ENCODE data around the gene TGFB2. TPM values are rescaled to one million over a fixed set of nuclear protein-coding genes. Genes with fewer than 3 reads are reported as not detected.
"Not testable (repeated sequence)": the region's sequence is repeated elsewhere in the genome, so short reads cannot be mapped to it uniquely, and the experiment has no call there.

Gene TGFB2
- 0.12 TPM in 1 of 2 replicates, not detected in the other for total RNA-seq

DNA sequence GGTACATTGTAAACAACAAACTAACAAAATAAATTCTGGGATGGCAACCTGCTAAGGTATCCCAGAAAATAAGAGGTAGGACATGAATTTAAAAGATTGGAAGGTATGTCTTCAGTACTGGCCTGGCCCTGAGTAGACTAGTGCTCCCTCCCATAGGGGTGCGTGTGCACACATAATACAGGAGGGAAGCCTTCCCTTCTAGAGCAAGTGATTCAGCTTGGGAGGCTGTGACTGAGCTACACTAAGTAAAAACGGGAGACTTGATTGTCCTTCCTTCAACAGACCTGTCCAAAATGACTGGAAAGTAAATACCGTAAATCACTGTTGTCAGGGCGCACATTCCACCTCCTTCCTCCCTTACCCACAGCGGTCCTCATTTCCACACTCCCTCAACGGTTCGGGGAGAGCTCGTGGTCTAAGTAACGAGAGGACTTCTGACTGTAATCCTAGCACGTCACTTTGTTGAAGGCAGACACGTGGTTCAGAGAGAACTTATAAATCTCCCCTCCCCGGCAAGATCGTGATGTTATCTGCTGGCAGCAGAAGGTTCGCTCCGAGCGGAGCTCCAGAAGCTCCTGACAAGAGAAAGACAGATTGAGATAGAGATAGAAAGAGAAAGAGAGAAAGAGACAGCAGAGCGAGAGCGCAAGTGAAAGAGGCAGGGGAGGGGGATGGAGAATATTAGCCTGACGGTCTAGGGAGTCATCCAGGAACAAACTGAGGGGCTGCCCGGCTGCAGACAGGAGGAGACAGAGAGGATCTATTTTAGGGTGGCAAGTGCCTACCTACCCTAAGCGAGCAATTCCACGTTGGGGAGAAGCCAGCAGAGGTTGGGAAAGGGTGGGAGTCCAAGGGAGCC is at the start of gene TGFB2:
Gene TGFB2, plus strand, starts transcription at position 523 of the 859 bp plus-strand sequence. CDS start 1,366 bp downstream, outside the sequence.
- intact Hi-C loops (cut with micrococcal nuclease): loop anchor here (5.0 to 10.0 kb wide), 2 partner anchors 178 to 830 kb away; partner anchors contain the start of gene LYPLAL1

DNA sequence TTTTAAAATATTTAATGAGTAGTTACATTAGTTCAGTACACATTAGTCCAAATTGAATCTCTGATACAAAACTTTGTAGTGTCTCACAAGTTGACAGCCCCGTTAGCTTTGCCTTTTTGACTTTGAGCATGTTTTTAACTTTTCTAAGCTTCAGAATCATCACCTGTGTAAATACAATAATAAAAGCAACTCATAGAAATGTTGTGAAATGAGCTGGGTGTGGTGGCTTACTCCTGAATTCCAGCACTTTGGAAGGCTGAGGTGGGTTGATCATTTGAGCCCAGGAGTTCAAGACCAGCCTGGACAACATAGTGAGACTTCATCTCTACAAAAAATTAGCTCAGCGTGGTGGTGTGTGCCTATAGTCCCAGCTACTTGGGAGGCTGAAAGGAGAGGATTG is 49.0 kb upstream of the TGFB2 start:
- intact Hi-C loops (cut with micrococcal nuclease): no loop called here

DNA sequence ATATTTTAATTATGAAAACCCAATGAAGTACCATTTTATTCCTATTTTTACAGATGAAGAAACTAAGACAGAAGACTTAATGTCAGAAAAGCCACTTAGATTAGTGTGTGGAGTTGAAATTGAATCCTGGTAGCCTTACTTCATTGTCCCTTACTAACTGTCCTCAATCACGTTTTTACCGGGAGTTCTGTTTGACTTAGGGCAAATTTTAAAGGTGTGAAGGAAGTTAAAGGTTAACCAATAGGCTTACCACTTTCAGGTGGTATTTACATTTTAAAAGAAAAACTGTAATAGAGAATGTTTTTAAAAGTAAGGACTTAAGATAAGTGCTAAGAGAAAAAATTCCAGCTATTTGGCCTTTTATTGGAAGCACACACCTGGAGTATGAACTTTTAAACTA is 47.7 kb upstream of the TGFB2 start:
- intact Hi-C loops (cut with micrococcal nuclease): no loop called here

DNA sequence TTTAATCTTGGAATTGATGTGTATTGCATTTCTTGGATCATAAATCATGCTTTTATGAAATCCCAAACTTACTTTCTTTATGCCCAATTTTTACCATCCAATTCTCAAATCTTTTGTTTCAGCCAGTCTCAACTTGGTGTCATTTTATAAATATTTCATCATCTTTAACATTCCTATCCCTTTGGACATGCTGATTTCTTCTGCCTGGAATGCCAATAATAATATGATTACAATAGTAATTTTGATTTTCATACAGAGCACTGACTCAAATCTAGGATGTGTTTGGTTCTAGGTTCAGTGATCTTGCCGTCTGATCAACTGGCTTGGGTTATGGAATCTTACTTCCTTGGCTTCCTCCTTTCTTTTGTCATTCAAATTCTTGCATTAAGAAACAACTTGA is 47.3 kb upstream of the TGFB2 start:
- intact Hi-C loops (cut with micrococcal nuclease): no loop called here

DNA sequence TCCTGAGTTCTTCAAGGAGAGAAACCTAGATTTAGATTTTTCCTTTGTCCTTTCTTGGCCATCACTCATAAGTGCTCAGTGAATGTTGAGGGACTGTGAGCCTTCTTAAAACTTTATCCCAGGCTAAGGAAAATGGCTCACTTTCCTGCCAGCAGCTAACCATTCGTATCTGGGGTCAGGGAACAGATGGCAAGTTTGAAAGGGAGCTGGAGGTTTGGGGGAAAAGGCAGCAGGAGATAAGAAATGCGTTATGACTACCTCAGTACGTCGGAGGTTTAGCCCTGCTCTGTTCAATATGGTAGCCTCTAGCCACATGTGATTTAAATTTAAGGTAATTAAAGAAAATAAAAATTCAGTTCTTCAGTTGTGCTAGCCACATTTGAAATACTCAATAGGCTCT is 46.7 kb upstream of the TGFB2 start:
- intact Hi-C loops (cut with micrococcal nuclease): no loop called here

DNA sequence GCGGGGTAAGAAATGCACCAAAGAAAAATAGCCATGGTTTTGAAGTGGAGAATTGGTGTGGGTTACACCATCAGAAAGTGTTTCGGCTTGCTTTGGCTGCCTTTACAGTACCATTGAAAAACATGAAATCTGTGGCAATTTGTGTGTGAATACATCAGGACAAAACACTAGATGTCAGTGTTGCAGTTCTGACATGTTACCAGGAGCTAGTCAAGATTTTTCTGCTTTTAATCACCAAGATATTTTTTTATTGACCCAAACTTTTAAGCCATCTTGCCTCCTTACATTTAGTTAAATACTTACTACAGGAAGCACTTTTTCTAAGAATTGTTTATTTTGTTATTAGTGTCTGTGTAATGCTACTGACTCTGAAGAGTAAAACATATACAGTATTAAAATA is 45.7 kb upstream of the TGFB2 start:
- intact Hi-C loops (cut with micrococcal nuclease): no loop called here

DNA sequence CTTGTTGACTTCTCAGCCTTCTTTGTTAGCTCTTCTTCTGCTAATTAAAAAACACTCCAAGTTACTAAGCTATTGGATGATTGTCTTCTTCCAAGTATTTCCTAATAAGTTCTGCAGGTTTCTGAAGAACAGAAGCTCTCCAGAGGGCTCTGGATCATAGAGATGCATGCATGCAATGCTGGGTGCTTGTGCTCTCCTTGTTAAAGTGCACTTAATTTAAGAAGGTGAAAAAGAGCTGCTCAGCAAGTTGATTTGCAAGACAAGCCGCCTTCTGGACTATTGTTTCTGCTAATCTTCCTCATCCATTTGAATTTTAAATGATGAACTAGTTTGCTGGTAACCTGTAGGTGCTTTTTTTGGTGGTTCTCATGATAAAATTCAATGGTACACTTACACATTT is 43.9 kb upstream of the TGFB2 start:
- intact Hi-C loops (cut with micrococcal nuclease): no loop called here

DNA sequence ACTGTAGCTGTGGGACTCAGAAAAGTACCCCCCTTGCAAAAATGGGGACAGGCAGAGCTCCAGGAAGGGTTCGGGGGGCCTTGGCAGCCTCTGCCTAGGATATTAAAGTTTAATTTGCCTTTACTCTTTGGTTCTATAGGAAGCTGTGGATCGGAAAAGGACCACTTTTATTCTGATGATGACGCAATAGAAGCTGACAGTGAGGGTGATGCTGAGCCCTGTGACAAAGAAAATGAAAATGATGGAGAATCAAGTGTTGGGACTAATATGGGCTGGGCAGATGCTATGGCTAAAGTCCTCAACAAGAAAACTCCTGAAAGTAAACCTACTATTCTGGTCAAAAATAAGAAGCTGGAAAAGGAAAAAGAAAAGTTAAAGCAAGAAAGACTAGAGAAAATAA is 43.0 kb upstream of the TGFB2 start:
- intact Hi-C loops (cut with micrococcal nuclease): no loop called here

DNA sequence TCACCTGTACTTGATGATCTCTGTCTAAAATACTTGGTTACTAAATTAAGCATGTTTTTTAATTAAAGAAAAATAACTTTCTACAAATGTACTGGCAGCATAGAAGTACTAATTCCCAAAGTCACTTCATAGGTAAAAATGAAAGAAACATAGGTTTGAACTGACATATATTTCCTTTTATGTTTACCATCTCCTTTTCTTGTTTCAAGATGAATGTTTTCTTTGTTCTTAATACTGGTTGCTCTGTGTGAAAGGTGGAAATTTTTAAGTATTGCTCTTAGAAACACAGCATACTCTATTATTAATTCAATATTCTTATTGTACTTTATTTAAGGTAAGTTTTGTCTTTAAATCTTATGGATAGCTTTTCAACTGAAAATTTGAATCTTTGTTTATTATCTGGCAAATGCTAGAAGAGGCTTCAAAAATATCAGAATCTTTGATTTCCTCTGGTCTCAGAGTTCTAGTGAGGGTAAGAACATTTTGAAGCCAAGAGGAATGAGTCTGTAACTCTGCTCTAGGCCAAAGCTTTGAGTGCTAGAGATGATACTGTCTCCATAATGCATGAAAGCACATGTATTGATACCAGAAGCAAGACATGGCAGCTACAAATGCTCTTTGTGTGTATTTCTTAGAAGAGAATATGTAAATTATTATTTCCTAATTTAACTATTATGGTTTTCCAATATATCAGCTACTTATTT is 41.8 kb upstream of the TGFB2 start:
- intact Hi-C loops (cut with micrococcal nuclease): no loop called here

DNA sequence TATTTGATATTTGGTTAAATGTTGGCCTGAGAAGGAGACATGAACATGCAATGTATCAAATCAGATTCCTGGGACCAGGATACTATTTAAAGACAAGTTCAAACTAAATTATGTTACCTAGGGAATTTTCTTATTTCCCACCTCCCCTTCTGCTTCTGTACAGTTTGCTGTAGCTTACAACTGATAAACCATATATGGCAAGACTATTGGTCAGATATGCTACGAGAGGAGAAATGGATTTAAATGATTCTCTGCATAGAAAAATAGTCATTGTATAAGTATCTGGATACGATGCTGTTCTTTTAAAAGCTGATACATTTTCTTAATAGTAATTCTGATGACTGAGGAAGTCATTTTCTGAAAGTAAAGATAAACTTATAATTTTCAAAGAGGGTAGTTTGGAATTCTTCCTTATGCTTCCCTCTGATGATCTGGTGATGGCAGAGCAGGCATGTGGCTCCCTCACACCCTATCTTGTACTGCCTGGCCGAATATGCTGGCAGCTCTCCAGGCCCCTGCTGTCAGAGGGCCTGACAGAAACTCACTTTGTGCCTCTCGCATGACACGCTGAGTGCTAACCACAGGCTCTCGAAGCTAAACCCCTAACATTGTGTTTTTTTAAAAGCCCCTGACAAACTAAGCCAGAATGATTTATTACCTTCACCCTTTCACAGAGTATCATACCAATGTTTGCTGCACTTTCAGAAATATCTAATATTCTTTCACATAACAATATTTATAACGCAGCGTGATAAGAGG is 40.7 kb upstream of the TGFB2 start:
- intact Hi-C loops (cut with micrococcal nuclease): no loop called here

DNA sequence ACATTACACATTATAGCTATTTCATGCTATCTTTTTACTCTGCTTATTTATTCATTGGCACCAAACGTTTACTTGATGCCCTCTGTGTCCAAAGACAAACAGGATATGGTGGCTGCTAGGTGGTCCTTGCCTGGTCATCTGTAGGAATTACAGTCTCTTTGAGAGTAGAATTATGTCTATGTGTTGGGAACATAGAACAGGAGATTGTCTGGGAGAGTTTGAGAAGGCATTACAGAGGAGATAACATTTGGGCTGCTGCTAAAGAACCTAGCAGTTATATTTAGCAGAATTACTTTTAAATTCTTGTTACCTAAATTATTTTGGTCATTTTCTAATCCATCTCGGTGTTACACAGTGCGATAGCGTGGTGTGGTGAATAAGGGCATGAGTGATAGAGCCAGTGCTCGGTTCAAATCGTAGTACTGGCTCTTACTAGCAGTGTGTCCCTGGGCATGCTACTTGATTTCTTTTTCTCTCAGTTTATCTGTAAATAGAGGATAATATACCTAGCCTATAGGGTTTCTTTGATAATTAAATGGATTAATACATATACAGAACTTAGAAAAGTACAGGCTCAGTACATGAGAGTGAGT is 39.6 kb upstream of the TGFB2 start:
- intact Hi-C loops (cut with micrococcal nuclease): no loop called here

DNA sequence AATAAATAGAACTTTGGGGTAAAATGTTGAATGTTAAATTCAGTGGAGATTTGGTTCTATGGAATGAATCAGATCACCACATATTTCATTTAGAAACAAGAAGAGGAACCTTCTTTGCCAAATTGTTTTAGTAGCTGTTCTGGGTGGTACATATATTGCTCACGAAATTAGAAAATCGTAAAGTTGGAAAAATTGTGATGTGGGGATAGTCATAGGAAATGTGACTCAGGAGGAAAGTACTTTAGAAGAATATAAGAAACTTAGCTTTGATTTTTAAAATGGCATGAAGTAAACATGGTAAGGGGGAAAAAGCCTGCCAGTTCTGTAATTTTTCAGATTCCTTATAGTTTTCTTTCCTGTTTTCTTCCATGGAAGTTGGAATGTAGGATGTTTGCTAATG is 32.6 kb upstream of the TGFB2 start:
- intact Hi-C loops (cut with micrococcal nuclease): no loop called here

DNA sequence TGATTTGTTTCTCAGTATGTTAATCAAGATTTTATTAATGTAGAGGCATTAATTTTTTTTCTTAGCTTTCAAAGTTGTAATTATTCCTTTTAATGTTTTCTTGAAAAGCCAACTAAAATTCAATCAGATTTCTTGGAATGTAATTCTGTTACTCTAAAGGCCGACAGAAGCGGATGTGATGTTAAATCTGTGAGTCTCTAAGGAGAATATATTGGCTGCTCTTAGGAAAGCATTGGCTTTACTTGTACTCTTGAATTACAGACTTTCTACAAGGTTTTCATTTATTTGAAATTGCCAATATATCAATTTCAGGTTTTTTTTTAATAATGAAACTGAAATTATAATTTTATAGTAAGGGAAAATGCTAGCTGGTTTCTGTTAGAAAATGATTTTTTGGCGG is 30.8 kb upstream of the TGFB2 start:
- intact Hi-C loops (cut with micrococcal nuclease): no loop called here

DNA sequence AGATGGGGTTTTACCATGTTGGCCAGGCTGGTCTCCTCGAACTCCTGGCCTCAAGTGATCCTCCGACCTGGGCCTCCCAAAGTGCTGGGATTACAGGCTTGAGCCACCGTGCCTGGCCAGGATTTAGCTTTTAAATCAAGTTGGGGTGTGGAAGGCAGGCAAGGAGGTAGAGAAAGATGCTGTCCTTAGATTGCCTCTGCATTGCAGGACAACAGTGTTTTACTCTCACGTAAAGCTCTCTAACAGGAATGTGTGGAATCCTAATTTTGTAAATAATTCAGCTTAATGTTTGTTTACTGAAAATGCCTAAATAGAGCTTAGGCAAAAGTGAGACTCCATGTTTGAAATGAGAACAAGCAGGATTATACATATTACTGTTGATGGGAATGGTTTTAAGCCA is 29.5 kb upstream of the TGFB2 start:
- intact Hi-C loops (cut with micrococcal nuclease): no loop called here

DNA sequence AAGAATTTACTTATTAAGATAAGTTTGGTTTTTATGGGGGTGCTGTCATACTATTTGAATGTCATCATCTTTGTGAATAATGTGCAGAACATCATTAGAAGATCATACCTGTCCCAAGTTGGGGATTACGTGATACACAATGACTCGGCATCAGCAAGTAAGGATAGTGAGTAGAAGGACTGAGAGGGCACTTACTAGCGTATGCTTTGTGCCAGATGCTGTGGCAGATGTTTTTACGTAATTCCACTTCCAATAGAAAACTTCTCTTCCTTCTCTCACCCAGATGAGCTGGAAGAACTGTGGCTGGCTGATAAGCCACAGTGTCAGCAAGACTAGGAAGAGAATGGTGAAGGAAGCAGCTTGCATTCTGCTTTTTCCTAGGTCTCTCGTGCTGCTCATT is 28.1 kb upstream of the TGFB2 start:
- intact Hi-C loops (cut with micrococcal nuclease): no loop called here

DNA sequence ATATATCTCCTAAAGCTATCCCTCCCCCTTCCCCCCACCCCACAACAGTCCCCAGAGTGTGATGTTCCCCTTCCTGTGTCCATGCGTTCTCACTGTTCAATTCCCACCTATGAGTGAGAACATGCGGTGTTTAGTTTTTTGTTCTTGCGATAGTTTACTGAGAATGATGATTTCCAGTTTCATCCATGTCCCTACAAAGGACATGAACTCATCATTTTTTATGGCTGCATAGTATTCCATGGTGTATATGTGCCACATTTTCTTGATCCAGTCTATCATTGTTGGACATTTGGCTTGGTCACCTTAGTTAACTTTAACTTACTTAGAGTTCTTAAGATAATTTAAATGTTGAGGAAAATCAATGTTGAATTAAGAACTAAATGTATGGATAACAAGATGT is 25.0 kb upstream of the TGFB2 start:
- intact Hi-C loops (cut with micrococcal nuclease): not testable (repeated sequence)

DNA sequence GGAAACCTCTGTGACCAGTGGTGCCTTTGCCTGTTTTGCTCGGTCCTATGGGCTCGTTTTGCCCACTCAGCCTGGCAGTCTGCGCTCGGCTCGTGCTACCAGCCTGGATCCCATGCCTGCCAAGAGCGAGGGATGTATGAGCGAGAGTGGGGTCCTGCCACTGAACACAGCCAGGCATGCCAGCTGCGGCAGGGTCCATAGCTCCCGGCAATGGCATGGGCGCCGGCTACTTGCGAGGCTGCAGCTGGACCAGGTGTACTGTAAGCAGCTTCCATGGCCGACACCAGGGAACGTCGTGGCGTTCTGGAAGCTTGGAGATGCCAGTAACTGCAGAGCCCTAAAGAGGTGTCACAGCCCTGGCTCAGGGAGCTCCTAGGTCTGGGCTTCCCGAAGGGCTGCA is 22.4 kb upstream of the TGFB2 start:
- intact Hi-C loops (cut with micrococcal nuclease): no loop called here

DNA sequence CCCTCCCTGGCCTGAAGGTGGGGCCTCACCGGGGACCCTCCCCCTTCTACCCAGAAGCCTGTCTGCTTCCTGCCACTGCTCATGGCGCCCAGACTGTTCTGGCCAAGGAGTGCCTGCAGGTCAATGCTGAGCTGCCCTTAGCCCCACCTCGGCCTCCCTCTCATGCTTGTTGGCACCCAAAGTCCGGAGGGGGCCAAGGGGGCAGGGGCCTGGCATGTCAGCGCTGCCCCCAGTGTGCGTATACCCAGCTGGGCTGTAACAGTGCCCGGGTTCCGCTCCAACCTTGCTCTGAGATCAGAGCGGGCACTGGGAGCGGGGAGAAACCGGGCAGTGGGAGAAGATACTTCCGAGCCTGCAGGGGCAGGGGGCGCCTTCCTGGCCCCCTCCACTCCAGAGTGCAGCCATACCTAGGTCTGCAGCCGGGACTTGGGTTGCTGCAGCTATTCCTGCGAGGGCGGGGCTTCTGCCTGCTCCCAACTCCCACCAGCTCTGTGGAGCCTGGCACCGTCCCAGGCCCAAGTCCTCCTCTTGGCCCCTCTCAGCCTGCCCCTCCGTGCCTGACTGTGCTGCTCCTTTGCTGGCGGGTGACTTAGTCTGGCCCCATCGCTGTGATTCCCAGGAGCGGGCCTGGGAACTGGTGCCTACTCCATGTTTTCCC is 21.4 kb upstream of the TGFB2 start:
- intact Hi-C loops (cut with micrococcal nuclease): no loop called here

DNA sequence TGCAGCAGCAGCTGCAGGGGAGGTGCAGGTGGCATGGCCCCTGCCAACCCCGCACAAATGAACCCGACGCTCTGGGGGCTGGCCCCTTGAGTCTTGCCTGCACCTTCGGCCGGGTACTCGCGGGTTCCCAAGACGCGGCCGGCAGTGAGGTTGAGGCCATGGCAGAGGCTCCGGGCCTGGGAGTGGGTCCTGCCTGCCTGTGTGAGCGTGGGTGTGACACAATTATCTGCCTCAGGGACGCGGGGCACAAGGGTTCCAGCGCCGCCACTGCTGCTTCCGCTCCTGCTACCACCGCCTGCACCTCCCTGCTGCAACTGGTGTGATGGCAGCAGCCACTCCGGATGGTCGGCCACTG is 20.9 kb upstream of the TGFB2 start:
- intact Hi-C loops (cut with micrococcal nuclease): no loop called here

DNA sequence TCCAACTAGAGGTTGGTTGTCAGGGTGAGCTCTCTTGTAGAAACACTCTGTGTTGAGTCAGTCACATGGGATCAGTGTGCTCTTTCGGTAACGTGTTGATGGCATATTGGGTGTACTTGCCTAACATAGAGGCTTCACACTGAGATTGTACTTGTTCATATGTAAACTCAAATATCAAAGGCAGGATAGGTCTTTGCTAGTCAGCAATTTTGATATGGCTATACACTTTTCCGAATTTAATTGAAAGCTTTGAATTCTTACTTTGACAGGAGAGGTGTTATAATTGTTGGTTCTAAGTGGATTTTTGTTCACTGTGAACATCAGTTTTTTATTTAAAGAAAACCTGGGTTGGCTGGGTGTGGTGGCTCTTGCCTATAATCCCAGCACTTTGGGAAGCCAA is 16.4 kb upstream of the TGFB2 start:
- intact Hi-C loops (cut with micrococcal nuclease): no loop called here

DNA sequence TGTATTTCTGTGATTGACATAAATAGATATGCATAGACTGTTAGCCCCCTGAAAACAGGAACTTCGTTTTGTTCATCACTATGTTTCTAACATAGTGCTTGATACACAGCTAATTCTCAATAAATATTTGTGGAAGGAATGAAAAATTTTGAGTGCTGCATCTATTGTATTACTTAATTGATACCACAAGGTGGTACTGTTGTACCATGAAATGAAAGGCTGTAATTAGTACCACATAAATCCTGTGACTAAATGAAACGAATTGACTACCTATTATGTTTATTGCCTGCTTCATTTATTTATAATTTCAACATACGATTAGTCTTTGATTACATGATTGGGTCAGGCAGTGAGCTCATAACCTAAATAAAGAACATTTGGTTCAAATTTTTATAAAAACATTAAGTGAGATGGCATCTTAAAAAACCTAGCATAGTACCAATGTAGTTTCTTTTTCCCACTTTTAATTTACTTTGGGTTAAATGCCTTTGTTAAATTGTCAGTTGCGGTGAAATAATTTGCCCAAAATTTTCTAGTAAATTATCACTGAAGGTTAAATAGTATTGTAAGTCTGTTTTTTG is 15.0 kb upstream of the TGFB2 start:
- intact Hi-C loops (cut with micrococcal nuclease): loop anchor here (1.0 to 10.0 kb wide), 6 partner anchors 45 to 1482 kb away; partner anchors contain the start of gene RRP15
